H1 (cell line): Measurements from ENCODE around the gene NCAPD3. TPM values are rescaled to one million over a fixed set of nuclear protein-coding genes. Genes with fewer than 3 reads are reported as not detected.

Source experiments
- CTCF ChIA-PET: fragments of 300-600 bp; sonication (Branson Sonifier 250); formaldehyde crosslinking; loops from one replicate; lab custom pipeline; 2021; ENCODE audit not compliant: partially characterized antibody; lab: Charles Lee
- POLR2A ChIA-PET: fragments of 300-600 bp; sonication (Branson Sonifier 250); formaldehyde crosslinking; loops from one replicate; lab custom pipeline; 2021; ENCODE audit warnings: inconsistent platforms; ENCODE audit not compliant: partially characterized antibody; lab: Charles Lee
- DNase-seq, 2 experiments: peaks; one replicate each; pipeline versions ENCODE4 v3.0.0 to v3.0.0-alpha.2; 2010 to 2022; ENCODE audit warnings: low spot score in 2 of 2, low read depth in 1 of 2, mixed read lengths in 1 of 2
- FAIRE-seq: peaks from 2 replicates; lab custom pipeline; 2011; peaks lifted over from hg19 to GRCh38; lab: Jason Lieb, UNC
- H2AFZ ChIP-seq: 2 replicates; pipeline ENCODE4 v1.8.1; 2012; ENCODE audit warnings: low read length, inconsistent platforms
- H2AK5ac ChIP-seq: 2 replicates; pipeline ENCODE4 v1.6.1; 2013; ENCODE audit warnings: low read depth, low read length
- H2BK120ac ChIP-seq: replicated peaks from 2 replicates; pipeline ENCODE3; 2013; ENCODE audit warnings: low read depth, low read length, inconsistent platforms
- H2BK12ac ChIP-seq: 2 replicates; pipeline ENCODE4 v1.6.1; 2013; ENCODE audit warnings: low read depth, low read length
- H2BK15ac ChIP-seq: 2 replicates; pipeline ENCODE4 v1.6.1; 2013; ENCODE audit warnings: low read length
- H2BK20ac ChIP-seq: 2 replicates; pipeline ENCODE4 v1.6.1; 2013; ENCODE audit warnings: low read length
- H2BK5ac ChIP-seq: 2 replicates; pipeline ENCODE4 v1.6.1; 2013; ENCODE audit warnings: low read depth, low read length
- H3K14ac ChIP-seq: 2 replicates; pipeline ENCODE4 v1.6.1; 2013; ENCODE audit warnings: inconsistent platforms; ENCODE audit not compliant: insufficient read length
- H3K18ac ChIP-seq: 2 replicates; pipeline ENCODE4 v1.6.1; 2013; ENCODE audit warnings: low read length; ENCODE audit errors: extremely low read depth
- H3K23ac ChIP-seq: 2 replicates; pipeline ENCODE4 v1.6.1; 2013; ENCODE audit warnings: inconsistent platforms; ENCODE audit not compliant: insufficient read length
- H3K23me2 ChIP-seq: 2 replicates; pipeline ENCODE4 v1.6.1; 2013; ENCODE audit warnings: low read depth, low read length
- H3K27ac ChIP-seq: 2 replicates; pipeline ENCODE4 v1.6.1; 2011; ENCODE audit warnings: low read depth, low read length, inconsistent platforms
- H3K27me3 ChIP-seq, 4 experiments: replicated peaks in 1 of 4; 1 replicate in 1 of 4; 2 replicates in 3 of 4; pipeline versions ENCODE4 v1.6.1 to v1.8.1; 2011 to 2013; ENCODE audit warnings: low read length in 3 of 4, mild to moderate bottlenecking in 3 of 4, inconsistent platforms in 2 of 4, mixed read lengths in 2 of 4, moderate library complexity in 1 of 4; ENCODE audit not compliant: control insufficient read depth in 3 of 4, insufficient read depth in 3 of 4; ENCODE audit errors: extremely low read depth in 1 of 4
- H3K36me3 ChIP-seq, 4 experiments: 2 replicates each; pipeline versions ENCODE4 v1.6.1 to v1.8.1; 2011 to 2013; ENCODE audit warnings: mild to moderate bottlenecking in 4 of 4, low read length in 3 of 4, moderate library complexity in 2 of 4, control low read depth in 1 of 4, inconsistent platforms in 1 of 4; ENCODE audit not compliant: insufficient read depth in 4 of 4, control insufficient read depth in 2 of 4
- H3K4ac ChIP-seq: replicated peaks from 2 replicates; pipeline ENCODE3; 2013; ENCODE audit warnings: low read length, low read depth, mixed read lengths, inconsistent platforms; ENCODE audit not compliant: insufficient read length
- H3K4me1 ChIP-seq, 4 experiments: replicated peaks in 1 of 4; 1 replicate in 1 of 4; 2 replicates in 3 of 4; pipeline versions ENCODE4 v1.6.1 to v1.8.1; 2011 to 2013; ENCODE audit warnings: low read length in 3 of 4, inconsistent platforms in 2 of 4, mixed read lengths in 1 of 4; ENCODE audit not compliant: insufficient read depth in 4 of 4, control insufficient read depth in 3 of 4
- H3K4me2 ChIP-seq, 2 experiments: 2 replicates each; pipeline versions ENCODE4 v1.6.1 to v1.8.1; 2011 to 2013; ENCODE audit warnings: low read depth in 2 of 2, low read length in 2 of 2, control low read depth in 1 of 2, inconsistent platforms in 1 of 2, mild to moderate bottlenecking in 1 of 2; ENCODE audit not compliant: insufficient read depth in 1 of 2
- H3K4me3 ChIP-seq, 4 experiments: fragments of 200-600, 300-600 bp in 1 of 4; sonication (generic), shearing (Covaris generic), sonication (Bioruptor Twin) in 1 of 4; 2 replicates each; pipeline versions ENCODE4 v1.5.1 to v1.8.1; 2011 to 2016; ENCODE audit warnings: low read length in 4 of 4, low read depth in 3 of 4, control low read depth in 2 of 4, inconsistent platforms in 2 of 4, mild to moderate bottlenecking in 2 of 4, mixed read lengths in 1 of 4, moderate library complexity in 1 of 4; ENCODE audit not compliant: insufficient read depth in 2 of 4; ENCODE audit errors: extremely low read depth in 1 of 4
- H3K56ac ChIP-seq: replicated peaks from 2 replicates; pipeline ENCODE3; 2013; ENCODE audit warnings: low read depth, mild to moderate bottlenecking, mixed read lengths, low read length, inconsistent platforms; ENCODE audit not compliant: insufficient read length
- H3K79me1 ChIP-seq: 2 replicates; pipeline ENCODE4 v1.6.1; 2013; ENCODE audit warnings: low read depth, low read length, control low read depth
- H3K79me2 ChIP-seq, 2 experiments: 2 replicates each; pipeline versions ENCODE4 v1.6.1 to v1.8.1; 2012 to 2013; ENCODE audit warnings: low read length in 2 of 2, mild to moderate bottlenecking in 2 of 2, inconsistent platforms in 1 of 2; ENCODE audit not compliant: insufficient read depth in 2 of 2, control insufficient read depth in 1 of 2
- H3K9ac ChIP-seq, 4 experiments: replicated peaks in 1 of 4; 1 replicate in 1 of 4; 2 replicates in 3 of 4; pipeline versions ENCODE4 v1.6.1 to v1.8.1; 2011 to 2013; ENCODE audit warnings: low read depth in 3 of 4, low read length in 3 of 4, control low read depth in 2 of 4, mild to moderate bottlenecking in 2 of 4, moderate library complexity in 2 of 4, inconsistent platforms in 1 of 4; ENCODE audit errors: extremely low read depth in 1 of 4
- H3K9me3 ChIP-seq, 2 experiments: 2 replicates each; pipeline versions ENCODE4 v1.6.1 to v1.8.1; 2012 to 2013; ENCODE audit warnings: mild to moderate bottlenecking in 2 of 2, moderate library complexity in 2 of 2, control low read depth in 1 of 2, inconsistent platforms in 1 of 2, low read depth in 1 of 2, low read length in 1 of 2, mixed read lengths in 1 of 2; ENCODE audit not compliant: insufficient read depth in 2 of 2
- H4K20me1 ChIP-seq, 2 experiments: replicated peaks in 1 of 2; 2 replicates each; pipeline versions ENCODE3 to v1.8.1; 2011 to 2013; ENCODE audit warnings: inconsistent platforms in 2 of 2, low read length in 2 of 2, mild to moderate bottlenecking in 1 of 2; ENCODE audit not compliant: insufficient read depth in 2 of 2, control insufficient read depth in 1 of 2
- H4K5ac ChIP-seq: 2 replicates; pipeline ENCODE4 v1.6.1; 2013; ENCODE audit warnings: low read length, low read depth, mixed read lengths, inconsistent platforms; ENCODE audit not compliant: insufficient read length
- H4K8ac ChIP-seq: 2 replicates; pipeline ENCODE4 v1.8.0; 2013; ENCODE audit warnings: mild to moderate bottlenecking, moderate library complexity, low read length, inconsistent platforms; ENCODE audit not compliant: insufficient read depth; ENCODE audit errors: extremely low read depth
- H4K91ac ChIP-seq: replicated peaks from 2 replicates; pipeline ENCODE3; 2013; ENCODE audit warnings: low read length, mixed read lengths, inconsistent platforms; ENCODE audit not compliant: insufficient read length
- CBX8 ChIP-seq: fragments of 300-800, 300-1000 bp; sonication (generic); IDR thresholded peaks from 2 replicates; pipeline ENCODE4 v1.7.1; 2016; ENCODE audit warnings: low read depth, low read length, borderline replicate concordance
- CEBPB ChIP-seq: IDR thresholded peaks from 2 replicates; pipeline ENCODE4 v1.6.1; 2012; ENCODE audit warnings: low read depth, low read length
- E2F6 ChIP-seq: IDR thresholded peaks from 2 replicates; pipeline ENCODE4 v1.6.1; 2012; ENCODE audit warnings: inconsistent platforms
- EZH2 ChIP-seq: fragments of 200-600 bp; sonication (generic); IDR thresholded peaks from 2 replicates; pipeline ENCODE4 v1.7.1; 2012; ENCODE audit warnings: low read depth, mild to moderate bottlenecking, moderate library complexity, low read length, inconsistent platforms; ENCODE audit not compliant: severe bottlenecking
- FOSL1 ChIP-seq: IDR thresholded peaks from 2 replicates; pipeline ENCODE4 v1.6.1; 2011; ENCODE audit warnings: mild to moderate bottlenecking, low read depth, low read length, moderate library complexity; ENCODE audit not compliant: insufficient read depth
- NRF1 ChIP-seq: IDR thresholded peaks from 2 replicates; pipeline ENCODE4 v1.6.1; 2011; ENCODE audit warnings: mild to moderate bottlenecking, low read depth, low read length, improper control_type of control experiment
- PHF8 ChIP-seq: fragments of 200-600 bp; sonication (generic); conservative IDR thresholded peaks from 2 replicates; pipeline ENCODE4 v1.7.1; 2012; ENCODE audit warnings: low read depth, mild to moderate bottlenecking, inconsistent platforms, low read length, moderate library complexity
- POLR2AphosphoS5 ChIP-seq: IDR thresholded peaks from 2 replicates; pipeline ENCODE4 v1.6.1; 2011; ENCODE audit warnings: low read depth, low read length
- RXRA ChIP-seq: IDR thresholded peaks from 2 replicates; pipeline ENCODE4 v1.6.1; 2011; ENCODE audit warnings: low read depth, mild to moderate bottlenecking, low read length, moderate library complexity; ENCODE audit not compliant: insufficient read depth
- SAP30 ChIP-seq: fragments of 300-600 bp; sonication (generic); IDR thresholded peaks from 2 replicates; pipeline ENCODE4 v1.7.1; 2012; ENCODE audit warnings: low read length, moderate library complexity, mild to moderate bottlenecking, inconsistent platforms; ENCODE audit not compliant: insufficient read depth, insufficient replicate concordance
- SRF ChIP-seq: IDR thresholded peaks from 2 replicates; pipeline ENCODE4 v1.6.1; 2011; ENCODE audit warnings: mild to moderate bottlenecking, low read depth, low read length, moderate library complexity
- TBP ChIP-seq: IDR thresholded peaks from 2 replicates; pipeline ENCODE4 v1.6.1; 2011; ENCODE audit warnings: low read depth, low read length, improper control_type of control experiment
- TEAD4 ChIP-seq: IDR thresholded peaks from 2 replicates; pipeline ENCODE4 v1.6.1; 2012; ENCODE audit warnings: low read depth, low read length, inconsistent platforms, mixed read lengths
- WGBS, 2 experiments: shearing (Covaris generic) in 1 of 2; methylation state at CpG; one replicate each; pipeline versions ENCODE4 v1.1.6 to v1.1.7; 2013 to 2015; ENCODE audit warnings: low lambda C conversion rate in 2 of 2, mixed read lengths in 2 of 2, inconsistent platforms in 1 of 2, low coverage in 1 of 2, missing lambda C conversion rate in 1 of 2; ENCODE audit not compliant: insufficient replicate concordance in 2 of 2, insufficient coverage in 1 of 2, insufficient read length in 1 of 2; ENCODE audit errors: extremely low coverage in 1 of 2, missing lambda C conversion rate in 1 of 2; 5-methylcytosine and 5-hydroxymethylcytosine counted together
- polyA plus RNA-seq, 7 experiments: library from polyadenylated mRNA; depleted of rRNA in 3 of 7; stranded (reverse) in 5 of 7; unstranded in 2 of 7; fragments of >200 nt in 5 of 7; fragments of 200-250 nt in 2 of 7; gene quantifications; 1 replicate in 5 of 7; 2 replicates in 1 of 7; 4 replicates in 1 of 7; pipeline versions ENCODE4 v1.2.1 to v1.2.3, GENCODE V29; 2011 to 2013; ENCODE audit warnings: missing spikeins in 2 of 7, mixed read lengths in 2 of 7
- total RNA-seq: library from RNA; stranded (reverse); fragmentation: NEBNext Ultra II Directional; extraction: Animal tissue kit (Norgen Biotek cat#: 25700); gene quantifications from 2 replicates; pipeline ENCODE4 v1.2.1, GENCODE V29; 2021

The NCAPD3 gene
- total and polyA plus RNA-seq, 2 of the 8 experiments (the other 6 are each of a cell fraction or from before 2014, with no cell fraction given), result 26.5 to 55.2 TPM

DNA sequence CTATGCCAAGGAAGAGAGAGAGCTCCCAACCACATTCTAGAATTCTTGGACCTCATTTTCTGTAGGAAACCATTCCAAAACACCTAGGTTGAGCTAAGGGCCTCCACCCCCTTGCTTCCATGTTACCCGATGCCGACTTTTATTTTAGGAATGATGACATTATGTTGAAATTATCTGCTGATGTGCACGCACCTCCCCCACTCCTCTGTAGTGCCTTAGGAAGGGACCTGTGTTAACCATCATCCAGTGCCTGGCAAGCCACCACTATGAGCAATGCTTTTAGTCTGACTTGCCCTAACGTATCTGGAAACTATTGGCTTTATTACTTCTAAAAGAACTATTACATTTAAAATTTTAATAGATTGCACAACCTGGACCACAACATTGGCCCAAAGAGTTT lies 42.1 kb downstream of the NCAPD3 start:
- H3K9me3 ChIP-seq, result no peaks in the 10 kb centered on the region
- no peaks in the 10 kb centered on the region for H3K79me1 ChIP-seq
- no peaks in the 10 kb centered on the region for H3K27me3 ChIP-seq
- H3K9ac ChIP-seq, result no peak overlapping the region
- POLR2A ChIA-PET, result interaction anchor here (1.4 kb wide), 1 partner anchor 17 kb away, joined by 4 read pairs; no protein-coding TSS in a partner anchor
- no peak overlapping the region for H4K8ac ChIP-seq
- H2BK20ac ChIP-seq, result no peak overlapping the region
- TF ChIP-seq PHF8 (no peak), SRF (no peak), FOSL1 (no peak), E2F6 (no peak), RXRA (no peak), EZH2 (no peak), SAP30 (no peak), POLR2AphosphoS5 (no peak), TEAD4 (no peak), CBX8 (no peak), TBP (no peak), NRF1 (no peak), CEBPB (no peak)
- no peaks in the 10 kb centered on the region for H4K20me1 ChIP-seq
- no peak overlapping the region for H2BK15ac ChIP-seq
- H4K5ac ChIP-seq, result no peak overlapping the region
- no peak overlapping the region for H2BK12ac ChIP-seq
- no peak overlapping the region for H3K23ac ChIP-seq
- H3K27ac ChIP-seq, result no peak overlapping the region
- no peaks in the 10 kb centered on the region for H3K23me2 ChIP-seq
- no peak overlapping the region for H2AK5ac ChIP-seq
- no peaks in the 10 kb centered on the region for H3K4me1 ChIP-seq
- no peak overlapping the region for H2BK5ac ChIP-seq
- no peak overlapping the region for H3K14ac ChIP-seq
- H3K4me3 ChIP-seq, result no peak overlapping the region
- no peak overlapping the region for H3K4me2 ChIP-seq
- no peak overlapping the region for H2AFZ ChIP-seq
- 88% methylated on average over 4 of the region's 4 CpGs; no CpG with 5 or more reads in 1 of the 2 experiments for WGBS, 2 experiments
- CTCF ChIA-PET, result interaction anchor here (0.9 to 1.4 kb wide), 2 partner anchors 131 to 254 kb away, joined by 3 to 4 read pairs; no protein-coding TSS in a partner anchor
- H2BK120ac ChIP-seq, result no peak overlapping the region
- DNase-seq (no peak), FAIRE-seq (no peak)
- no peak overlapping the region for H3K56ac ChIP-seq
- H3K4ac ChIP-seq, result no peak overlapping the region
- no peaks in the 10 kb centered on the region for H3K79me2 ChIP-seq
- H3K36me3 ChIP-seq, result peaks cover 24 to 58% (median 38%) of the 10 kb centered on the region in 4 experiments
- H3K18ac ChIP-seq, result no peak overlapping the region
- H4K91ac ChIP-seq, result no peak overlapping the region
